VCaP (cell line): ENCODE measurements around the gene C3orf52.

Experiments used
- H3K27ac ChIP-seq: fragments of 450-650 bp; 2 replicates; pipeline ENCODE4 v1.5.1; 2017
- TF ChIP-seq, protein P1 (sequence below): fragments of 450-650 bp; conservative IDR thresholded peaks from 2 replicates; pipeline ENCODE4 v1.5.1; 2017; ENCODE audit warnings: mild to moderate bottlenecking, moderate library complexity

The C3orf52 gene

DNA sequence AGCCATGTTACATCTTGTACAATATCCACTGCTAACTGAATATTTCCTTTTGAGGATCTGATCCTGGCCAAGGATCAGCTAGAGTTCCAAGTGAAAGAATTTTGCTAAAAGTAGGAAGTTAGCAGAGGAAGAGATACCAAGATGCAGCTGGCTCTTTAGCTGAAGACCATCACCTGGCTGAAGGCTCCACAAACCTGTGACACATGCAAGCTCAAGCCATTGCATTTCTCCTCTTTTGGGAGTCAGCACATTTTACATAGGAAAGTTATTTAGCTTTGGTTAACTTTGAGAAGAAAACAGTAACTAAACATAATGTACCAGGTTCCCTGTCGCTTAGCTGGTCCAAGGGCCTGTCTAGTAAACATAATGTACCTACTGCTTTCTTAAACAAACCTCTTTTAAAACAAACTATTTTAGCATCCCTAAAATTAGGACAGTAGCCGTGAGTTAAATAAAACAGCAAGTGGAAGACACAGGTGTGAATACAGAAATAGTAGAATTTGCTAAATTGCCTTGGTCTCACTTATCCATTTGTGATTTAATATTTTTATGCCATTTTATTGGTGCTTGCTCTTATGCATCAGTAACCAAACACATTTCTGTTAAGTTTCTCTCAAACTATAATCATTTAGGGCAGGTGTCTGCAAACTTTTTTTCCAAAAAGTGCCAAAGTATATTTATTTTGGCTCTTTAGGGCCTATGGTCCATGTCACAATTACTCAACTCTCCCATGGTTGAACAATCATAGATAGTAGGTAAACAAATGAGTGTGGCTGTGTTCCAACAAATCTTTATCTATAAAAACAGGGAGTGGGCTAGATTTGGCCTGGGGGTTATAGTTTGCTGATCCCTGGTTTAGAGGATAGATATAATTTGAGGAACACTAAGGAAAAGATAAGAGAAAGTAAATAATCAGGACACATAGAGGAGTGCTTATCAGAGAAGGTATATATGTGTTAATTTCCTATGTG, 35.7 kb downstream of the C3orf52 start:
- H3K27ac ChIP-seq = no peak overlapping the region

DNA sequence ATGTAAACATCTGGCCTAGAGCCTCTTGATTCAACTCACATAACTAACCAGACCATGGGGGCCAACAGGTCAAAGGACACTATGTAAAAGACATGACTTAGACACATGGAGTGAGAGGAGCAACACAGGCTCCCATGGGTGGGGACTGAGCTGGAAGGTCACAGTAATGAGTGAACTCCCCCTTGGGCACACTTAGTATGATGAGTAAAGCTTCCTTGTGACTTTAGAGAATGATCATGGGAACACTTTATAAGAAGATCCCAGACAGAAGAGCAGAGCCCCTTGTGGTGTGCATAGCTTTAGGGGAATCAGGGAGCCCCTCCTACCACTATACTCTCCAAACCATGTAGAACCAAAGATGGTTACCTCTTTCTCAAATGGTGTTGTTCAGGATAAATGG, 36.7 kb downstream of the C3orf52 start:
- H3K27ac ChIP-seq = no peak overlapping the region
- TF ChIP-seq, protein P1, sequence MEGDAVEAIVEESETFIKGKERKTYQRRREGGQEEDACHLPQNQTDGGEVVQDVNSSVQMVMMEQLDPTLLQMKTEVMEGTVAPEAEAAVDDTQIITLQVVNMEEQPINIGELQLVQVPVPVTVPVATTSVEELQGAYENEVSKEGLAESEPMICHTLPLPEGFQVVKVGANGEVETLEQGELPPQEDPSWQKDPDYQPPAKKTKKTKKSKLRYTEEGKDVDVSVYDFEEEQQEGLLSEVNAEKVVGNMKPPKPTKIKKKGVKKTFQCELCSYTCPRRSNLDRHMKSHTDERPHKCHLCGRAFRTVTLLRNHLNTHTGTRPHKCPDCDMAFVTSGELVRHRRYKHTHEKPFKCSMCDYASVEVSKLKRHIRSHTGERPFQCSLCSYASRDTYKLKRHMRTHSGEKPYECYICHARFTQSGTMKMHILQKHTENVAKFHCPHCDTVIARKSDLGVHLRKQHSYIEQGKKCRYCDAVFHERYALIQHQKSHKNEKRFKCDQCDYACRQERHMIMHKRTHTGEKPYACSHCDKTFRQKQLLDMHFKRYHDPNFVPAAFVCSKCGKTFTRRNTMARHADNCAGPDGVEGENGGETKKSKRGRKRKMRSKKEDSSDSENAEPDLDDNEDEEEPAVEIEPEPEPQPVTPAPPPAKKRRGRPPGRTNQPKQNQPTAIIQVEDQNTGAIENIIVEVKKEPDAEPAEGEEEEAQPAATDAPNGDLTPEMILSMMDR = no peak

More for the DNA sequence above, 35.7 kb downstream of the C3orf52 start:
- TF ChIP-seq, protein P1 = no peak

DNA sequence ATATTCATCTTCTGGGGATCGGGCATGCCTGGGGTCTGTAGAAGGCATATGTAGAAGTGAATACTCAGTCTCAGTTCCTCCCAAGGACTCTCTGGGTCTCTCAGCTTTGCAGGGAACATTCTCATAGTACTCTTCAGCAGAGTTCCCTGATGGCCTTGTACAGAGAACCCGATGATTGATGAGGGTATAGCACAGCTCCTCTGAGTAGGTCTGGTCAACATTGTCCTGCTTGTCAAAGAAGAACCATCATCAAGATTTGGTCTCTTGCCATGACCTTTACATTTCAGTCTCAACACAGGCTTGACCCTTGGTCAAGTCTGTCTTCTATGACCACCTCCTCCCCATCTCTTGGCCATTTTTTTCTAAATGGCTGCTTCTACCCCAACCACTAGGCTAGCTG, 37.4 kb downstream of the C3orf52 start:
- TF ChIP-seq, protein P1 = no peak
- no peak overlapping the region for H3K27ac ChIP-seq

DNA sequence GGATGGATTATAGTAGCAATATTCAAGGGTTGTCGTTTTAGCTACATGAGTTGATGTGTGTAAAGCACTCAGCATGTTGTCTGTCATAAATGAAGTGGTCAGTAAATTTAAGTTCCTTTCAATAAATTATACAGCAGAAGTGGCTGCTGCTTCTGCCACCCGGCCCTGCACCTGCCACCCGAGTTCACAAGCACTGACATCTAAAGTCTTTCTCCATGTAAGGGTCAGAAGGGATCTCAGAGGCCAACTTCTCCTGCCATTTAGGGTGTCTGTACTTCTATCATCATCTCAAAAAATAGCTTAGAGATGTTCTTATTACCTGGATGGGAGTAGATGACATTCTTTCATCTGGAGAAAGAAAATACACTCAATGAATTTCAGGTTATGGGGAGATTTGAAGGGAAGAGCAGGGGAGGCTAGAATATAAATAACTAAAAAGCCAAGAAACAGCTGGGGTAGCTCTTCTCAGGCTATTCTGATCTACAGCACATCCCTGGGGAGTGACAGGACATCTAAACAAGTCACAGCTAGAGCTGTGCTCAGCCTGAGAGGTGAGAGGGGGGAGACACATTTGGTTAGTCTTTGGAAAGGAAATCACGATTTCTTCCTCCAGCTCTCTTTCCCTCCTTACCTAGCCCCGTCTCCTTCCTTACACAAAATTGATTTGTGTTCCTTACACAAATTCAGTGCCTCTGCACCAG, 38.9 kb downstream of the C3orf52 start:
- TF ChIP-seq, protein P1 = no peak
- peak overlapping the region; percentile 72 for H3K27ac ChIP-seq

DNA sequence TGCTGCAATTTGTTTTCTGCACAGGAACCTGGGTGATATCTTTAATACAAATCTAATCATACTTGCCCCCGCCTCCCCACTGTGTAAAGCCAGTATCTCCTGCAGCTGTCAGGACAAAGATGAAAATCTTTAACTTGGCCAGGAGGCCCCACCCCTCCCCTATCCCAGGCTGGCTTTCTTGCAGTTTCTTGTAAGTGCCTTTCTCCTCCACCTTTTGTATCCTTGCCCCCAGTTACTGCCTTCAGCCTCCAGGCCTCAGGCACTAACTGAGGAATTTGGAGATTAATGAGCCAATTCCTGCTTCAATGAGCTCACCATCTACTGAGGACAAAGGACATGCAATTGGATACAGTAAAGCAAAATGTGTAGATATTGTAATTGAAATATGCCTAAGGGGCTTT, 40.3 kb downstream of the C3orf52 start:
- TF ChIP-seq, protein P1 = no peak
- H3K27ac ChIP-seq = peak overlapping the region; percentile 72

DNA sequence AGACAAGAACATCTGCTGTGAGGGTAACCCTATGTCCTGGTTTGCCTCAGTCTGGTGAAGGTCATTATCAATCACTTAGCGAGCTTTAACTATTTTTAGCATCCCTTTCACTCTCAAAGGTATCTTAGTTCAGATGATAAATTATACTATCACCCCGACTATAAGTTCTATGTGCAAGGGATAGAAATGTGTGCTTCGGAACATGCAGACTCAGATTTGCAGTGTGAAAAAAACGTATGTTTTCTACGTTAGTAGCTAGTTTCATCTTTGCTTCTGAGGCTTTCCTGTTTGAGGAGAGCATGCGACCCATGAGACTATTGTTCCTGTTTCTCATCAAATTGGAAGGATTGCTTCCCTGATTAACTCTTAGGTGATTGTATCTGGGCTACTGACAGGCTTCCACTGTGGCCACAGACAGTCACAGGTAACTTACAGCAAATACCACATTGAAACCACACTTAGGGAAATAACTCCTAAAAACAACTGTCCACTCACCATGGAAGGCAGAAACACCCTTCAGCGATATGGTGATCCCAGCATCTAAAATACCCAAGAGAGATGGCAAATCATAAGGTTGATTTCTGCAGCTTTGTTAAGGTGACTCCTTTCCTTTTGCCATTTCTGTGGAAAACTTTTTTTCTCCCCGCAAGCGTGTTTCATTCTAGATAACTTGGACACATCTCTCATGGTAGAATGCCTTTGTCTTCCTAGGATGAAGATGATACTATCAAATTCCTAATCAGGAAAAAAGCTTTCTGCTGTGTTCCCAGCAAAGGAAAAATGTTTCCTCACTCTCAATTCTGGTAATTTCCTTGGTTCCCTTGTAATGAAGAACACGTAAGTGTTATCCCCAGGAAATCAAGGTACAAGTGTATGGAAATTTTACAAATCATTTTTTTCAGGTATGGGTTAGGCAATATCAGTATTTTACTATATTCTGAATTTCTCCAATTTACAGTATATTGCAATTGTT, 41.6 kb downstream of the C3orf52 start:
- TF ChIP-seq, protein P1 = no peak
- H3K27ac ChIP-seq = peak overlapping the region; percentile 72; the same call in 1 of the 2 replicates
